AG04449 (cell line): ENCODE measurements around the gene SOX5.

Experiments
- CTCF ChIA-PET: fragments of 350-600 bp; formaldehyde crosslinking; extraction: SDS; loops from one replicate; lab custom pipeline; 2021; ENCODE audit warnings: antibody characterized with exemption; lab: Yijun Ruan, JAX
- POLR2A ChIA-PET: fragments of 400-600, 350-600 bp; formaldehyde crosslinking; extraction: SDS; loops from one replicate; lab custom pipeline; 2020; ENCODE audit warnings: antibody characterized with exemption, inconsistent platforms; lab: Yijun Ruan, JAX
- DNase-seq: peaks from one replicate; pipeline ENCODE4 v3.0.0-alpha.2; 2010; ENCODE audit warnings: low read depth, low spot score
- H3K4me3 ChIP-seq: 2 replicates; pipeline ENCODE4 v1.5.1; 2011; ENCODE audit warnings: low read depth, mild to moderate bottlenecking, control low read depth, low read length
- CTCF ChIP-seq: IDR thresholded peaks from one replicate; pipeline ENCODE4 v1.5.1; 2011; ENCODE audit warnings: mild to moderate bottlenecking, moderate library complexity, low read length, control low read depth, inconsistent platforms; ENCODE audit not compliant: insufficient read depth; ENCODE audit errors: missing control alignments

SOX5 gene

GRCh38 chr12:23482571-23482970 is 466.9 kb downstream of the SOX5 start:
- ChIA-PET POLR2A (no interaction called here), CTCF (no interaction called here)
- no peak overlapping the region for H3K4me3 ChIP-seq
- TF ChIP-seq CTCF, result no peak
- no peak for DNase-seq
